HepG2 (cell line): Measurements from ENCODE around the gene JMY. TPM values are rescaled to one million over a fixed set of nuclear protein-coding genes. Genes with fewer than 3 reads are reported as not detected.
A peak's percentile ranks its signal among the peaks of the same experiment; 100 is the strongest.

Experiments used
- ATF4 ChIP-seq, 2 experiments: fragments of 450-650 bp in 1 of 2; sonication (generic) in 1 of 2; formaldehyde crosslinking; IDR thresholded peaks; 2 replicates each; pipeline versions ENCODE4 v1.5.0 to v1.8.0; 2020 to 2022; ENCODE audit warnings: mild to moderate bottlenecking in 1 of 2, missing genetic modification reagents in 1 of 2
- ATF7 ChIP-seq, 2 experiments: fragments of 450-650 bp in 1 of 2; sonication (generic) in 1 of 2; formaldehyde crosslinking in 1 of 2; IDR thresholded peaks; 2 replicates each; pipeline versions ENCODE4 v1.4.0 to v1.6.1; 2016 to 2020; ENCODE audit warnings: antibody characterized with exemption in 1 of 2, mild to moderate bottlenecking in 1 of 2, missing genetic modification reagents in 1 of 2
- CEBPG ChIP-seq: IDR thresholded peaks from 2 replicates; pipeline ENCODE4 v1.6.1; 2016
- FOXK1 ChIP-seq: sonication (generic); formaldehyde crosslinking; IDR thresholded peaks from 2 replicates; pipeline ENCODE4 v1.4.0; 2020; ENCODE audit warnings: low read depth, missing genetic modification reagents, borderline replicate concordance
- FOXP1 ChIP-seq, 2 experiments: fragments of 450-650 bp in 1 of 2; IDR thresholded peaks; 2 replicates each; pipeline ENCODE4 v1.6.1; 2017 to 2018; ENCODE audit warnings: antibody characterized with exemption in 1 of 2
- GATAD2A ChIP-seq: IDR thresholded peaks from 2 replicates; pipeline ENCODE4 v1.6.1; 2016
- NCOR1 ChIP-seq: fragments of 200-600 bp; sonication (generic); IDR thresholded peaks from 2 replicates; pipeline ENCODE4 v1.7.0; 2017; ENCODE audit warnings: antibody characterized with exemption, low read length, borderline replicate concordance
- NFKBIZ ChIP-seq: IDR thresholded peaks from 2 replicates; pipeline ENCODE4 v1.6.1; 2018; ENCODE audit warnings: missing genetic modification reagents, missing compliant biosample characterization
- NR2F6 ChIP-seq, 2 experiments: IDR thresholded peaks; 2 replicates each; pipeline ENCODE4 v1.6.1; 2016; ENCODE audit warnings: antibody characterized with exemption in 1 of 2, mild to moderate bottlenecking in 1 of 2
- SAP130 ChIP-seq: IDR thresholded peaks from 2 replicates; pipeline ENCODE4 v1.6.1; 2016; ENCODE audit warnings: low read depth
- SRSF4 ChIP-seq: fragments of 200-400 bp; formaldehyde crosslinking; IDR thresholded peaks from one replicate; pipeline ENCODE4 v1.6.1; 2018; ENCODE audit warnings: mild to moderate bottlenecking, low read depth, low read length, moderate library complexity; ENCODE audit not compliant: poor library complexity, severe bottlenecking
- TRIM24 ChIP-seq: sonication (generic); formaldehyde crosslinking; IDR thresholded peaks from 2 replicates; pipeline ENCODE4 v1.8.0; 2022; ENCODE audit warnings: mild to moderate bottlenecking, missing genetic modification reagents
- ZNF24 ChIP-seq: fragments of 450-650 bp; IDR thresholded peaks from 2 replicates; pipeline ENCODE4 v1.6.1; 2017; ENCODE audit warnings: antibody characterized with exemption, mild to moderate bottlenecking
- ZNF331 ChIP-seq: sonication (generic); formaldehyde crosslinking; IDR thresholded peaks from 2 replicates; pipeline ENCODE4 v1.4.0; 2020; ENCODE audit warnings: missing genetic modification reagents
- polyA plus RNA-seq, 8 experiments: library from polyadenylated mRNA; depleted of rRNA in 3 of 8; stranded (reverse) in 7 of 8; unstranded in 1 of 8; fragments of >200 nt; fragmentation: Illumina TruSeq in 4 of 8; extraction: Trizol in 4 of 8; gene quantifications; 2 replicates each; pipeline versions ENCODE4 v1.2.1 to v1.2.3, GENCODE V29; 2011 to 2016; ENCODE audit warnings: low read depth in 4 of 8, missing spikeins in 1 of 8, mixed read lengths in 1 of 8; ENCODE audit not compliant: insufficient read depth in 1 of 8
- total RNA-seq, 5 experiments: library from RNA; depleted of rRNA; stranded (reverse); fragments of >200 nt; fragmentation: Illumina TruSeq; extraction: Trizol; gene quantifications; 2 replicates each; pipeline ENCODE4 v1.2.3, GENCODE V29; 2016; ENCODE audit warnings: low read depth in 1 of 5
- TF ChIP-seq, protein P1 (sequence below): sonication (generic); formaldehyde crosslinking; IDR thresholded peaks from 2 replicates; pipeline ENCODE4 v1.4.0; 2020; ENCODE audit warnings: missing genetic modification reagents, borderline replicate concordance

The JMY gene
- total and polyA plus RNA-seq, 2 of the 13 experiments (the other 11 are each of a cell fraction or from before 2014, with no cell fraction given): 4.0 to 4.2 TPM

DNA sequence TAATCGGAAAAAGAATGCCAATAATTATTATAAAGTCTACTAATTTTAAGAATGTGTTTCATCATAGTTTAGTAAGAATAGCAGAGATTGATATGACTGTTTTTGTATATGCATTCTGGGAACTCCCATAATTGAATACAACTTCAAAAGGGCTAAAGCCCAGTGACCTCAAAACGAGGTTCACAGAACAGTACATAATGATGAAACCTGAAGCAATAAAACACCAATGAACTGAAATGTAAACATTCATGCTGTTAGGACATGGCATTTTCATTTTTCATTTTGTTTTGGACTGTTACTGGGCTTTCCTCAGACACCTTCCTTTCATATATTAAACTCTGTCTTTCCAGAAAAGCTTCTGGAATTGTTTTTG, 684 bp upstream of the JMY start (continued):
- peak; percentile 25; the same call in 1 of the 2 replicates for TF ChIP-seq NCOR1
- TF ChIP-seq ZNF331 (CRISPR knock-in tag): 0 out of 2 replicates have a peak, but pooled peaks have one; percentile 19
- TF ChIP-seq FOXK1 (CRISPR knock-in tag): peak; percentile 75
- TF ChIP-seq NFKBIZ (CRISPR knock-in tag): 0 out of 2 replicates have a peak, but pooled peaks have one; percentile 11
- TF ChIP-seq SRSF4: no peak
- no peak for TF ChIP-seq FOXP1 (IDR thresholded peaks at IDR 0.05)
- 0 out of 2 replicates have a peak, but pooled peaks have one; percentile 14 for TF ChIP-seq FOXP1 (CRISPR knock-in tag; IDR thresholded peaks at IDR 0.05)
- peak; percentile 67; the same call in 1 of the 2 replicates for TF ChIP-seq GATAD2A
- TF ChIP-seq TRIM24 (CRISPR knock-in tag): no peak
- TF ChIP-seq ATF7 (IDR thresholded peaks at IDR 0.05): peak; percentile 54
- TF ChIP-seq ATF7 (CRISPR knock-in tag; IDR thresholded peaks at IDR 0.05): no peak
- peak; percentile 86 to 99 for TF ChIP-seq ATF4 (CRISPR knock-in tag; IDR thresholded peaks at IDR 0.05)
- TF ChIP-seq NR2F6 (IDR thresholded peaks at IDR 0.05): peak; percentile 45
- 0 out of 2 replicates have a peak, but pooled peaks have one; percentile 16 for TF ChIP-seq NR2F6 (CRISPR knock-in tag; IDR thresholded peaks at IDR 0.05)
- TF ChIP-seq CEBPG (CRISPR knock-in tag): peak; percentile 92
- TF ChIP-seq, protein P1, sequence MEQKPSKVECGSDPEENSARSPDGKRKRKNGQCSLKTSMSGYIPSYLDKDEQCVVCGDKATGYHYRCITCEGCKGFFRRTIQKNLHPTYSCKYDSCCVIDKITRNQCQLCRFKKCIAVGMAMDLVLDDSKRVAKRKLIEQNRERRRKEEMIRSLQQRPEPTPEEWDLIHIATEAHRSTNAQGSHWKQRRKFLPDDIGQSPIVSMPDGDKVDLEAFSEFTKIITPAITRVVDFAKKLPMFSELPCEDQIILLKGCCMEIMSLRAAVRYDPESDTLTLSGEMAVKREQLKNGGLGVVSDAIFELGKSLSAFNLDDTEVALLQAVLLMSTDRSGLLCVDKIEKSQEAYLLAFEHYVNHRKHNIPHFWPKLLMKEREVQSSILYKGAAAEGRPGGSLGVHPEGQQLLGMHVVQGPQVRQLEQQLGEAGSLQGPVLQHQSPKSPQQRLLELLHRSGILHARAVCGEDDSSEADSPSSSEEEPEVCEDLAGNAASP (CRISPR knock-in tag): peak; percentile 94
- TF ChIP-seq SAP130 (CRISPR knock-in tag): peak; percentile 59
- 0 out of 2 replicates have a peak, but pooled peaks have one; percentile 24 for TF ChIP-seq ZNF24
- TF ChIP-seq, all 625 proteins: peak for 39
